ENCODE measurements around the gene MSRB2. TPM values are rescaled to one million over a fixed set of nuclear protein-coding genes. Genes with fewer than 3 reads are reported as not detected.
"Not testable (repeated sequence)": the region's sequence is repeated elsewhere in the genome, so short reads cannot be mapped to it uniquely, and the experiment has no call there.

The MSRB2 gene
- total and polyA plus RNA-seq, 9 donors = 16.5 to 37.1 (median 33.1) TPM

DNA sequence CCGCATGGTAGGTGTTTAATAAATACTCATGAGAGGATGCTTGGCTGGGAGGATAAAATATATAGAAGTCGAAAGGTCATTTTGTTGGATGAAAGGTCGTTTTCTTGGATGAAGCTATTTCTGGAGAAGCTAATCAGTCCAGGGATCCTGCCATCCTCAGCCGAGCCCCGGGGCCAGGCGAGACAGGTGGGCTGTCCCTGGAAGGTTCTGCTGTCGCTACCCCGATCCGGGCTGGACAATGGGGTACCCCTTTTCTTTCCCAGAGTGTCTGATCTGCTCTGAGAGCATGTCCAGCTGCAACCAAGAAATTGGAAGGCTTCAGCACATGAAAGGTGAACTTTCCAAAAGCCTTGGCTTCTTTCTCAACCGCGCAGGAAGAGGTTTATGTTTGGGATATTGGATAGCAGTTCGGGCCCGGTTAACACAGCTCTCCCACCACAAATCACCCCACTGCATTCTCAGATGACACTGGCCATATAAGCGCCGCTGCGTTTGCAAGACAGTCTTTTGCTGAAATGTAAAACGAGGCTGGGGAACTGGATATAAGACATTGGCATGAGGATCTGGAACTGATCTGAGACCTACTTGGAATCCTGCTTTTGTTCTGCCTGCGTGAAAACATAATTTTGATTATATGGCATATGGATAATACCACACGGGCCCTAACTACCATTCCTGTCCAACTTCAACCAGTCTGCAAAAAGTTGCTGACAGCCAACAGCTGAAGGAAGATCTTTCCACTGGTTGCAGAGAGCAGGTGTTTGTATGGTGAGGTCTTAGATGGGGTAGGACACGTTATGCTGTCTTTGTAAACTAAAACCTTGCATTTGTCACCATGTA is 31.2 kb upstream of the MSRB2 start:
- Histone ChIP-seq H3K36me3 (no peaks in the 10 kb centered on the region), H3K4me3 (no peak overlapping the region), H3K4me1 (ENCODE audit: insufficient read depth) (peaks cover 2% of the 10 kb centered on the region), H3K27me3 (no peaks in the 10 kb centered on the region), H3K9me3 (no peaks in the 10 kb centered on the region), H3K27ac (no peak overlapping the region)
- intact Hi-C loops (cut with DNase I) = no loop called here
- no peak for DNase-seq
- whole genome bisulfite sequencing, 3 donors = 70 to 87% (median 81%) methylated on average over 20 of the region's 20 CpGs
- TF ChIP-seq POLR2A (IDR thresholded peaks at IDR 0.05) (no peak), EP300 (IDR thresholded peaks at IDR 0.05) (no peak)
- TF ChIP-seq, protein P1, sequence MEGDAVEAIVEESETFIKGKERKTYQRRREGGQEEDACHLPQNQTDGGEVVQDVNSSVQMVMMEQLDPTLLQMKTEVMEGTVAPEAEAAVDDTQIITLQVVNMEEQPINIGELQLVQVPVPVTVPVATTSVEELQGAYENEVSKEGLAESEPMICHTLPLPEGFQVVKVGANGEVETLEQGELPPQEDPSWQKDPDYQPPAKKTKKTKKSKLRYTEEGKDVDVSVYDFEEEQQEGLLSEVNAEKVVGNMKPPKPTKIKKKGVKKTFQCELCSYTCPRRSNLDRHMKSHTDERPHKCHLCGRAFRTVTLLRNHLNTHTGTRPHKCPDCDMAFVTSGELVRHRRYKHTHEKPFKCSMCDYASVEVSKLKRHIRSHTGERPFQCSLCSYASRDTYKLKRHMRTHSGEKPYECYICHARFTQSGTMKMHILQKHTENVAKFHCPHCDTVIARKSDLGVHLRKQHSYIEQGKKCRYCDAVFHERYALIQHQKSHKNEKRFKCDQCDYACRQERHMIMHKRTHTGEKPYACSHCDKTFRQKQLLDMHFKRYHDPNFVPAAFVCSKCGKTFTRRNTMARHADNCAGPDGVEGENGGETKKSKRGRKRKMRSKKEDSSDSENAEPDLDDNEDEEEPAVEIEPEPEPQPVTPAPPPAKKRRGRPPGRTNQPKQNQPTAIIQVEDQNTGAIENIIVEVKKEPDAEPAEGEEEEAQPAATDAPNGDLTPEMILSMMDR (IDR thresholded peaks at IDR 0.05) = no peak

DNA sequence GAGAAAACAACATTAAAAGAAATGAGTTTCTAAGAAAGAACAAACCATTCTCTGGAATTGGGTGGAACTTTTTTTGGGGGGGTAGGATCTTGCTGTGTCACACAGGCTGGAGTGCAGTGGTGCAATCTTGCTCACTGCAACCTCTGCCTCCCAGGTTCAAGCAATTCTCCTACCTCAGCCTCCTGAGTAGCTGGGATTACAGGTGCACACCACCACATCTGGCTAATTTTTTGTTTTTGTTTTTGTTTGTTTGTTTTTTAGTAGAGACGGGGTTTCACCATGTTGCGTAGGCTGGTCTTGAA is 30.6 kb upstream of the MSRB2 start:
- H3K9me3 ChIP-seq; H3K4me3 ChIP-seq; H3K4me1 ChIP-seq (ENCODE audit: insufficient read depth); H3K27me3 ChIP-seq; H3K36me3 ChIP-seq; DNase-seq; H3K27ac ChIP-seq; intact Hi-C loops (cut with DNase I): not testable (repeated sequence)
- WGBS, 3 donors = 83 to 94% (median 83%) methylated on average over 2 of the region's 2 CpGs

DNA sequence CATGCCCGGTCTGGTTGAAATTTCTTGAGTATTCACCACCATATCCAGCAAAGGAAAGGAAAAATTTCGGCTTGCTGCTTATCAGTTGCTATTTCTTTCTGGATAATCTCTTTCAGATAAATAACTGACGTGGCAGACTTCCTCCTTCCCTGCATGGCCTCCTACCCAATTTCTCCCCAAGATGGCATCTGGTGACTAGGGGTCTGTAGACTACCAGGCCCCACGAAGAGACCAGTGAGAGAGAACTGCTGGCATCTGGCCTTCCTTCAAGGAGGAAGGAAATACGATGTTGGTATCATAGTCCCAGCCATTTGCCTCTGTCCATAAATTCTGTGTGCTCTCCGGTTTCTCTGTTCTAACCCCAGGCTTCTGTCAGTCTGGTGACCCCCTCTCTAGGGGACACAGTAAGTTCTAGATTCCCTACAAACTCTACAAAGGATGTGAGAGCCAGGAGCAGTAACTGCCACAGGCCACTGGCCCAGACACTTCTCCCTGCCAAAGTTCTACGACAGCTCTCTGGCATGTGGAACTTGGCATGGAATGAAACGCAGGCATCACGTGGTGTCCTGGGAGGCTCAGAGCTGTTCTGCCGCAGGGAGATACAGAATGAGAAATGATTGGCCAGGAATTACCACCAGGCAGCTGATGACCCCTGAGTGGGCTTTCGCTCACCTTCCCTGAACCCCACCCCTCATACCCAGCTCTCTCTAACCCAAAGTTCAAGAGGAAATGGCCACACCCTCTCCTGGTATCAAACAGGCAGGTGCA is 30.0 kb upstream of the MSRB2 start:
- Histone ChIP-seq H3K4me3 (no peak overlapping the region), H3K27ac (no peak overlapping the region), H3K36me3 (no peaks in the 10 kb centered on the region), H3K9me3 (no peaks in the 10 kb centered on the region), H3K4me1 (ENCODE audit: insufficient read depth) (peaks cover 2% of the 10 kb centered on the region), H3K27me3 (no peaks in the 10 kb centered on the region)
- intact Hi-C loops (cut with DNase I) = no loop called here
- TF ChIP-seq EP300 (IDR thresholded peaks at IDR 0.05) = no peak
- TF ChIP-seq, protein P1 (IDR thresholded peaks at IDR 0.05) = no peak
- no peak for TF ChIP-seq POLR2A (IDR thresholded peaks at IDR 0.05)
- 34 to 36% (median 36%) methylated on average over 11 of the region's 11 CpGs for WGBS, 3 donors
- peak; percentile 40 to 68 (median 42) for DNase-seq

DNA sequence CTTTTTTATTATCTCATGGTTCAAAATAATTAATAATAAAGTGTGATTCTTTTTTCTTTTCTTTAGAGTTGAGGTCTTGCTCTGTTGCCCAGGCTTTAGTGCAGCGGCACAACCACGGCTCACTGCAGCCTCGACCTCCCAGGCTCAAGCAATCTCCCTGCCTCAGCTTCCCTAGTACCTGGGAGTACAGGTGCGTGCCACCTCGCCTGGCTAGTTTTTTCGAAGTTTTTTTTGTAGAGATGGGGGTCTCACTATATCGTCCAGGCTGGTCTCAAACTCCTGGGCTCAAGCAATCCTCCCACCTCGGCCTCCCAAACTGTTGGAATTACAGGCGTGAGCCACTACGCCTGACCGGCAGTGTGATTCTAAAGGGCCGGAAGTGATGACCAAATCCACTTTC is 28.0 kb upstream of the MSRB2 start:
- no peaks in the 10 kb centered on the region for H3K9me3 ChIP-seq
- peaks cover 2% of the 10 kb centered on the region for H3K4me1 ChIP-seq (ENCODE audit: insufficient read depth)
- WGBS, 3 donors = 93 to 95% (median 95%) methylated on average over 12 of the region's 12 CpGs
- DNase-seq = no peak
- no peak overlapping the region for H3K4me3 ChIP-seq
- TF ChIP-seq EP300 (IDR thresholded peaks at IDR 0.05) = no peak
- no peak for TF ChIP-seq POLR2A (IDR thresholded peaks at IDR 0.05)
- TF ChIP-seq, protein P1 (IDR thresholded peaks at IDR 0.05) = no peak
- H3K27me3 ChIP-seq = no peaks in the 10 kb centered on the region
- no peak overlapping the region for H3K27ac ChIP-seq
- no peaks in the 10 kb centered on the region for H3K36me3 ChIP-seq
- intact Hi-C loops (cut with DNase I) = no loop called here

Data from ovary (tissue), 9 donors.